Activated T-cell treated with anti-CD3 and anti-CD28 coated beads, Interleukin-2, amount 50 U/mL, for 4 hours (primary cell): ENCODE data around the gene TCF12. TPM values are rescaled to one million over a fixed set of nuclear protein-coding genes. Genes with fewer than 3 reads are reported as not detected.
"Not testable (repeated sequence)": the region's sequence is repeated elsewhere in the genome, so short reads cannot be mapped to it uniquely, and the experiment has no call there.

Experiments
- ATAC-seq, 2 donors: fragments of 200-7000 bp; cut with Tn5 transposase; one replicate each; pipeline ENCODE4 v1.10.0; 2021
- DNase-seq: peaks from one replicate; pipeline ENCODE4 v3.0.0-alpha.2; 2020
- H3K27me3 Mint-ChIP-seq: one replicate; pipeline ENCODE4 v1.8.0; 2021; ENCODE audit warnings: low read depth, mixed read lengths
- H3K36me3 Mint-ChIP-seq: one replicate; pipeline ENCODE4 v1.8.0; 2022; ENCODE audit warnings: mixed read lengths; ENCODE audit not compliant: insufficient read depth
- H3K4me1 Mint-ChIP-seq: one replicate; pipeline ENCODE4 v1.8.0; 2021; ENCODE audit warnings: low read depth, mixed read lengths
- H3K4me3 Mint-ChIP-seq: one replicate; pipeline ENCODE4 v1.8.0; 2021; ENCODE audit warnings: mild to moderate bottlenecking, moderate library complexity, mixed read lengths
- H3K9me3 Mint-ChIP-seq: one replicate; pipeline ENCODE4 v1.8.0; 2021; ENCODE audit warnings: mixed read lengths
- total RNA-seq, 3 donors: library from RNA; stranded (reverse); gene quantifications; one replicate each; pipeline ENCODE4 v1.2.1, GENCODE V29; 2021

The TCF12 gene
- total RNA-seq, 3 donors from 2014 or later: 49.3 to 71.3 (median 63.5) TPM

DNA sequence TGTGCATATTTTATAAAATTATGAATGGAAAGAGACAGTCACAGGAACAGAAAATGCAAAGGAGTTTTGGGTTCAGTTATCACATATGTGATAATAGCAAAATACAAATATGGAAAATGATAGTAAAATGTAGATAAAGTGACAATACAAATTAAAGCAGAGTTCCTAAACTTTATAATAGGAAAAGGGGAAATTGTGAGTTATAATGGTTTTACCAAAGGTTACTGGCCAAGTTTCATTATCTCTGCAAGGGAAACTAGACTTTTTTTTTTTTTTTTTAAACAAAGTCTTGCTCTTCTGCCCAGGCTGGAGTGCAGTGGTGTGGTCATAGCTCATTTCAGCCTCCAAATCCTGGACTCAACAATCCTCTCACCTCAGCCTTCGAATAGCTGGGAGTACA lies 229.2 kb downstream of the TCF12 start:
- no peaks in the 10 kb centered on the region for H3K27me3 Mint-ChIP-seq

GRCh38 chr15:57148262-57148661 lies 229.8 kb downstream of the TCF12 start:
- ATAC-seq (no peak), DNase-seq (no peak)
- H3K4me3 Mint-ChIP-seq: no peak overlapping the region
- peaks cover 15% of the 10 kb centered on the region for H3K4me1 Mint-ChIP-seq
- no peaks in the 10 kb centered on the region for H3K27me3 Mint-ChIP-seq
- peaks cover 18% of the 10 kb centered on the region for H3K9me3 Mint-ChIP-seq
- H3K36me3 Mint-ChIP-seq: peaks cover 27% of the 10 kb centered on the region

More for the DNA sequence above, 229.2 kb downstream of the TCF12 start:
- Mint-ChIP-seq H3K36me3 (peaks cover 23% of the 10 kb centered on the region), H3K4me1 (peaks cover 9% of the 10 kb centered on the region), H3K4me3 (no peak overlapping the region), H3K9me3 (peaks cover 13% of the 10 kb centered on the region)
- ATAC-seq (no peak), DNase-seq (no peak)

DNA sequence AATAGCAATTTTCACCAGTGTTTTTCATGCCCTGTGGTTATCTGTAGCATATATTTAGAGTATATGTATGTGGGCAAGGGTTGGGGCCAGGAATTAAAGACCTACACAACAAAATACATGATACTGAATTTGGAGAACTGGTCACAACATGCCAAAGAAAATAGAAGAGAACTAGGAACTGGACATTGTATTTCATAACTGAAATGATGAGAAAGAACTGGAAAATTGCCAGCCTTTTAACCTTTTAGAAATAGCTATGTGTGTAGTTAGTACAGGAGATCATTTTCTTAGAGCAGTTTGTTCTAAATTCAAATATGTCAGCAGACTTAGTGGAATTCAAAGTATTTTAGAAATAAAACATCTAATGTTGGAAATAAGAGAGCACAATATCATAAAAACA lies 230.8 kb downstream of the TCF12 start:
- H3K27me3 Mint-ChIP-seq: no peaks in the 10 kb centered on the region
- peaks cover 32% of the 10 kb centered on the region for H3K36me3 Mint-ChIP-seq
- DNase-seq (no peak), ATAC-seq (no peak)
- H3K4me1 Mint-ChIP-seq: peaks cover 20% of the 10 kb centered on the region
- peaks cover 18% of the 10 kb centered on the region for H3K9me3 Mint-ChIP-seq
- H3K4me3 Mint-ChIP-seq: no peak overlapping the region

DNA sequence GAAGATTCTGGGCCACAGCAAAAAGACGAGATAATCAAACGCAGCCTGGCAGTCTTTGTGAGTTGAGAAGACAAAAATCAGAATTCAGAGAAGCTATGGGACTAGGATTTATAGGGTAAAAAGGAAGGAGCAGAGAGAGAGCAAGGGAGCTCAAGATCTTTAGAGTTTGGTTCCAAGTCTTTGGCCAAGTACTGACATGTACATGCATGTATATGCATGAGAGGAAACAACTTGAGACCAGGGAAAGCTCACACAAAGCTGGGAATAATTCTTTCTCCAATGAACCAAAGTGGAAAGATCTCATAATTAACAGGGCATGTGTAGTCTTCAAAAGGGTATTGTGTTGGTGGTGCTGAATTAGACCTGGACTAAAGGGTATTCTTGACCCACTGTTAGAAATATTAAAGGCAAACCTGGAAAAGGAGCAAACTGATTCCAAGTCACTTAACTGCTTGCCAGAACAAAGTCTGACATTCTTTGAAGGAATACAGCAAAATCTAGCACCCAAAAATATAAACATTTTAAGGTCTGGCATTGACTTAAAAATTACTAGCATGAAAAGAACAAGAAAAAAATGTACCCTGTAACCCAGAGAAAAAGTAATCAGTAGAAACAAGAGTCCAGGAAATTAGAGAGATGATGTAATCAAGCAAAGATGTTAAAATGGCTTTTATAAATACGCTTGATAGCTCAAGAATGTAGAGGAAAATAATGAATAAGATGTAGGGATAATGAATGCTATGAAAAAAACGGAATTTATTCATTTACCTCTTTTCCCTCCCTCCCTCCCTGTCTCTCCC lies 231.8 kb downstream of the TCF12 start:
- DNase-seq (no peak), ATAC-seq (no peak)
- peaks cover 18% of the 10 kb centered on the region for H3K9me3 Mint-ChIP-seq
- no peaks in the 10 kb centered on the region for H3K27me3 Mint-ChIP-seq
- no peak overlapping the region for H3K4me3 Mint-ChIP-seq
- peaks cover 38% of the 10 kb centered on the region for H3K36me3 Mint-ChIP-seq
- H3K4me1 Mint-ChIP-seq: peaks cover 22% of the 10 kb centered on the region

DNA sequence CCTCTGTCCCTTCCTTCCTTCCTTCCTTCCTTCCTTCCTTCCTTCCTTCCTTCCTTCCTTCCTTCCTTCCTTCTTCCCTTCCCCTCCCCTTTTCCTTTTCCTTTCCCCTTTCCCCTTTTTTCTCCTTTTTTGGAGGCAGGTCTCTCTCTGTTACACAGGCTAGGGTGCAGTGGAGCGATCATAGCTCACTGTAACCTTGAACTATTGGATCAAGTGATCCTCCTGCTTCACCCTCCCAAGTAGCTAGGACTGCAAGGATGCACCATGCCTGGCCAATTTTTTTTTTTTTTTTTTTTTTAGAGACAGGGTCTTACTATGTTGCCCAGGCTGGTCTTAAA lies 232.4 kb downstream of the TCF12 start:
- peaks cover 38% of the 10 kb centered on the region for H3K36me3 Mint-ChIP-seq
- H3K27me3 Mint-ChIP-seq, H3K4me3 Mint-ChIP-seq, ATAC-seq, DNase-seq: not testable (repeated sequence)
- H3K4me1 Mint-ChIP-seq: peaks cover 22% of the 10 kb centered on the region
- peaks cover 18% of the 10 kb centered on the region for H3K9me3 Mint-ChIP-seq

GRCh38 chr15:57152133-57152532 lies 233.7 kb downstream of the TCF12 start:
- H3K4me3 Mint-ChIP-seq: no peak overlapping the region
- ATAC-seq (no peak), DNase-seq (no peak)
- H3K36me3 Mint-ChIP-seq: peaks cover 45% of the 10 kb centered on the region
- peaks cover 19% of the 10 kb centered on the region for H3K4me1 Mint-ChIP-seq
- H3K27me3 Mint-ChIP-seq: no peaks in the 10 kb centered on the region
- peaks cover 18% of the 10 kb centered on the region for H3K9me3 Mint-ChIP-seq

- ATAC-seq: peak; percentile 48 to 77
- Mint-ChIP-seq H3K4me1 (peaks cover 19% of the 10 kb centered on the region), H3K4me3 (no peak overlapping the region)
Observed at GRCh38 chr15:57152666-57153539, 234.5 kb downstream of the TCF12 start.

GRCh38 chr15:57156210-57156884 lies 237.9 kb downstream of the TCF12 start:
- peaks cover 38% of the 10 kb centered on the region for H3K36me3 Mint-ChIP-seq
- H3K27me3 Mint-ChIP-seq: no peaks in the 10 kb centered on the region
- H3K4me3 Mint-ChIP-seq: no peak overlapping the region
- peaks cover 21% of the 10 kb centered on the region for H3K4me1 Mint-ChIP-seq
- no peak for ATAC-seq
- no peak for DNase-seq
- peaks cover 12% of the 10 kb centered on the region for H3K9me3 Mint-ChIP-seq

More at GRCh38 chr15:57152666-57153539, 234.5 kb downstream of the TCF12 start:
- no peak for DNase-seq
- H3K36me3 Mint-ChIP-seq: peaks cover 46% of the 10 kb centered on the region
- H3K9me3 Mint-ChIP-seq: peaks cover 18% of the 10 kb centered on the region
- no peaks in the 10 kb centered on the region for H3K27me3 Mint-ChIP-seq

- Mint-ChIP-seq H3K4me1 (peaks cover 5% of the 10 kb centered on the region), H3K4me3 (no peak overlapping the region), H3K27me3 (no peaks in the 10 kb centered on the region), H3K9me3 (no peaks in the 10 kb centered on the region), H3K36me3 (peaks cover 22% of the 10 kb centered on the region)
- DNase-seq: no peak
- ATAC-seq: no peak
Observed at GRCh38 chr15:57158589-57158988, 240.1 kb downstream of the TCF12 start.

GRCh38 chr15:57158997-57159668 lies 240.7 kb downstream of the TCF12 start:
- DNase-seq (no peak), ATAC-seq (no peak)
- Mint-ChIP-seq H3K36me3 (peaks cover 21% of the 10 kb centered on the region), H3K4me1 (peaks cover 5% of the 10 kb centered on the region), H3K4me3 (no peak overlapping the region), H3K27me3 (no peaks in the 10 kb centered on the region), H3K9me3 (no peaks in the 10 kb centered on the region)

DNA sequence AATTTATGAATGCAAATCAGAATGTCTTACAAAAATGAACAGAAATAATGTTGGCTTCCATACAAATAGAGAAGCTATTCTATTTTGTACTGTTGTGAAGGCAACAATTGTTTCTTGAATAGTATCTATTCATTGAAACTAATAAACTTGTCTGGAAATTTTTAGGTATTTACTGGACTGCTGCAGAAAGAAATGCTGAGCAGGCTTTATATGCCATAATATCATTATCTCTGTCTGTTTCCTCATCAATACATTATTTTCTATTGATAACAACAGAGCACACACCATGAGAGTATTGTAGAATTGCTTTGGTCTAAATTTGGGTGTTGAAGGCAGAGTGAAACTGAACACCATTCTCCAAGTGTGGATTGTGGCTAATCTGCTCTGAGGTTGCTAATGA lies 241.3 kb downstream of the TCF12 start:
- no peak for DNase-seq
- Mint-ChIP-seq H3K9me3 (no peaks in the 10 kb centered on the region), H3K4me3 (no peak overlapping the region), H3K36me3 (peaks cover 17% of the 10 kb centered on the region), H3K4me1 (peaks cover 2% of the 10 kb centered on the region), H3K27me3 (no peaks in the 10 kb centered on the region)
- no peak for ATAC-seq

- ATAC-seq (no peak), DNase-seq (no peak)
- Mint-ChIP-seq H3K4me1 (peaks cover 2% of the 10 kb centered on the region), H3K9me3 (no peaks in the 10 kb centered on the region), H3K36me3 (peaks cover 14% of the 10 kb centered on the region), H3K4me3 (no peak overlapping the region), H3K27me3 (no peaks in the 10 kb centered on the region)
Observed at GRCh38 chr15:57160823-57161560, 242.5 kb downstream of the TCF12 start.

DNA sequence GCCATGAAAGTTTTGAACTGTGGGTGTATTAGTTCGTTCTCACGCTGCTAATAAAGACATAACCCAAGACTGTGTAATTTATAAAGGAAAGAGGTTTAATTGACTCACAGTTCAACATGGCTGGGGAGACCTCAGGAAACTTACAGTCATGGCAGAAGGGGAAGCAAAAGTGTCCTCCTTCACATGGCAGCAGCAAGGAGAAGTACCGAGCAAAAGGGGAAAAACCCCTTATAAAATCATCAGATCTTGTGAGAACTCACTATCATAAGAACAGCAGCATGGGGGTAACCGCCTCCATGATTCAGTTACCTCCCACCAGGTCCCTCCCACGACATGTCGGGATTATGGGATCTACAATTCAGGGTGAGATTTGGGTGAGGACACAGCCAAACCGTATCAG lies 245.8 kb downstream of the TCF12 start:
- H3K9me3 Mint-ChIP-seq, H3K27me3 Mint-ChIP-seq, ATAC-seq, H3K4me1 Mint-ChIP-seq, H3K4me3 Mint-ChIP-seq, DNase-seq: not testable (repeated sequence)
- peaks cover 16% of the 10 kb centered on the region for H3K36me3 Mint-ChIP-seq
